ENCODE data around the gene ZCCHC2. TPM values are rescaled to one million over a fixed set of nuclear protein-coding genes. Genes with fewer than 3 reads are reported as not detected.

ZCCHC2 gene
- total and polyA plus RNA-seq, 2 of the 4 experiments (the other 2 are of a cell fraction), result 3.2 to 3.6 TPM

- no peak overlapping the region for H3K14ac ChIP-seq (replicated peaks; ENCODE audit: low read depth, low read length)
- intact Hi-C loops (cut with micrococcal nuclease) (no loop called here), in situ Hi-C loops (cut with MboI; ENCODE audit: low sequenced_read_pairs) (no loop called here), dilution Hi-C loops (cut with HindIII; ENCODE audit: low sequenced_read_pairs, unreplicated experiment) (no loop called here)
- H3K4me1 ChIP-seq (ENCODE audit: control insufficient read depth, insufficient read depth, low read length), result no peaks in the 10 kb centered on the region
- peaks cover 13% of the 10 kb centered on the region for H3K27me3 ChIP-seq (ENCODE audit: control insufficient read depth, insufficient read depth, low read length)
- H3K56ac ChIP-seq (ENCODE audit: extremely low read depth, insufficient read depth, low read length), result no peak overlapping the region
- no peak overlapping the region for H3K4me3 ChIP-seq (ENCODE audit: insufficient read depth, low read depth, low read length)
- no peaks in the 10 kb centered on the region; the same call in 1 of the 2 replicates for H3K9me1 ChIP-seq (ENCODE audit: insufficient read depth, low read length)
- TF ChIP-seq ELK1 (IDR thresholded peaks at IDR 0.05; ENCODE audit: borderline replicate concordance, low read depth, low read length), result no peak
- no peak for TF ChIP-seq MAZ (IDR thresholded peaks at IDR 0.05; ENCODE audit: borderline replicate concordance, low read depth, low read length)
- TF ChIP-seq MAFK (IDR thresholded peaks at IDR 0.05; ENCODE audit: low read depth, low read length), result no peak
- no peak for TF ChIP-seq FOS (IDR thresholded peaks at IDR 0.05; ENCODE audit: low read depth, low read length)
- TF ChIP-seq USF2 (IDR thresholded peaks at IDR 0.05; ENCODE audit: low read depth, low read length), result no peak
- TF ChIP-seq SMC3 (IDR thresholded peaks at IDR 0.05; ENCODE audit: low read depth, low read length), result no peak
- no peak for TF ChIP-seq NFE2L2 (IDR thresholded peaks at IDR 0.05; ENCODE audit: low read depth, low read length)
- no peak for TF ChIP-seq CTCF (conservative IDR thresholded peaks at IDR 0.05; ENCODE audit: low read depth, low read length)
- no peak for TF ChIP-seq BHLHE40 (IDR thresholded peaks at IDR 0.05; ENCODE audit: low read depth, low read length)
- TF ChIP-seq MXI1 (IDR thresholded peaks at IDR 0.05; ENCODE audit: borderline replicate concordance, low read depth, low read length), result no peak
- no peak for TF ChIP-seq RFX5 (IDR thresholded peaks at IDR 0.05; ENCODE audit: low read depth, low read length)
- TF ChIP-seq RCOR1 (IDR thresholded peaks at IDR 0.05; ENCODE audit: insufficient replicate concordance, low read length), result no peak
- no peak for TF ChIP-seq CHD1 (IDR thresholded peaks at IDR 0.05; ENCODE audit: low read depth, low read length)
- no peak for TF ChIP-seq POLR2A (IDR thresholded peaks at IDR 0.05; ENCODE audit: low read depth, low read length)
- TF ChIP-seq RAD21 (IDR thresholded peaks at IDR 0.05; ENCODE audit: low read length), result no peak
- H4K91ac ChIP-seq (ENCODE audit: insufficient read depth, low read depth, low read length), result no peak overlapping the region
- H3K36me3 ChIP-seq (ENCODE audit: control insufficient read depth, insufficient read depth, low read length), result no peaks in the 10 kb centered on the region
- no peaks in the 10 kb centered on the region for H3K9me3 ChIP-seq (ENCODE audit: control insufficient read depth, insufficient read depth, low read length)
- no peak overlapping the region for H4K5ac ChIP-seq (ENCODE audit: low read depth, low read length)
- H3K18ac ChIP-seq (ENCODE audit: low read depth, low read length), result no peak overlapping the region
- no peak overlapping the region for H2AK5ac ChIP-seq (ENCODE audit: low read depth, low read length)
- H3K27ac ChIP-seq (ENCODE audit: insufficient read depth, low read length), result no peak overlapping the region
- H3K4me2 ChIP-seq (ENCODE audit: low read depth, low read length), result no peak overlapping the region
- no peak overlapping the region for H2BK20ac ChIP-seq (ENCODE audit: low read depth, low read length)
- no CpG with 5 or more reads among the region's 2 CpGs for WGBS, 2 experiments (ENCODE audit: extremely low coverage in 2 of 2, insufficient read length in 1 of 2)
- no peaks in the 10 kb centered on the region for H3K79me1 ChIP-seq (ENCODE audit: low read depth in 1 of 2, low read length in 2 of 2)
- no peaks in the 10 kb centered on the region for H4K20me1 ChIP-seq (ENCODE audit: insufficient read depth, low read length)
- H3K4ac ChIP-seq (ENCODE audit: low read depth, low read length), result no peak overlapping the region
- H2BK15ac ChIP-seq (ENCODE audit: low read depth, low read length), result no peak overlapping the region
- POLR2A ChIA-PET (ENCODE audit: unreplicated experiment), result no interaction called here
- no peak overlapping the region for H2BK5ac ChIP-seq (ENCODE audit: low read depth, low read length, poor library complexity, severe bottlenecking)
- ATAC-seq (ENCODE audit: low read depth), result no peak
- no TSS peak for BruUV-seq (replicated peaks)
- H2AFZ ChIP-seq (replicated peaks; ENCODE audit: low read length, poor library complexity), result no peak overlapping the region
- no peak overlapping the region for H4K8ac ChIP-seq (ENCODE audit: low read depth in 2 of 2, low read length in 2 of 2)
- no peak for DNase-seq
- H3K23ac ChIP-seq (ENCODE audit: low read depth, low read length), result no peak overlapping the region
- CTCF ChIA-PET, result interaction anchor here (1.1 kb wide), 1 partner anchor 9 kb away, joined by 3 read pairs; no protein-coding TSS in a partner anchor
- H3K9ac ChIP-seq (ENCODE audit: low read depth, low read length), result no peak overlapping the region
- no peak overlapping the region for H2BK120ac ChIP-seq (ENCODE audit: low read depth, low read length)
- H2AK9ac ChIP-seq (replicated peaks; ENCODE audit: low read depth, low read length, poor library complexity), result no peak overlapping the region
These were observed 26.6 kb upstream of the ZCCHC2 start for GRCh38 chr18:62496262-62496661.

All from IMR-90 (cell line).